Keratinocyte (primary cell): ENCODE data around the gene PLSCR4.

ENCODE experiments used
- EZH2 ChIP-seq: IDR thresholded peaks from one replicate; pipeline ENCODE4 v1.6.1; 2012; ENCODE audit warnings: inconsistent platforms, mild to moderate bottlenecking, low read length, moderate library complexity
- TF ChIP-seq, protein P1 (sequence below), 3 experiments: IDR thresholded peaks in 1 of 3; conservative IDR thresholded peaks in 1 of 3; optimal IDR thresholded peaks in 1 of 3; 2 replicates in 2 of 3; 3 replicates in 1 of 3; pipeline versions ENCODE3 to v1.5.1; 2011; ENCODE audit warnings: low read length in 3 of 3, mild to moderate bottlenecking in 3 of 3, moderate library complexity in 2 of 3, control low read depth in 1 of 3, inconsistent platforms in 1 of 3; ENCODE audit not compliant: insufficient read depth in 2 of 3; ENCODE audit errors: extremely low read depth in 1 of 3

DNA sequence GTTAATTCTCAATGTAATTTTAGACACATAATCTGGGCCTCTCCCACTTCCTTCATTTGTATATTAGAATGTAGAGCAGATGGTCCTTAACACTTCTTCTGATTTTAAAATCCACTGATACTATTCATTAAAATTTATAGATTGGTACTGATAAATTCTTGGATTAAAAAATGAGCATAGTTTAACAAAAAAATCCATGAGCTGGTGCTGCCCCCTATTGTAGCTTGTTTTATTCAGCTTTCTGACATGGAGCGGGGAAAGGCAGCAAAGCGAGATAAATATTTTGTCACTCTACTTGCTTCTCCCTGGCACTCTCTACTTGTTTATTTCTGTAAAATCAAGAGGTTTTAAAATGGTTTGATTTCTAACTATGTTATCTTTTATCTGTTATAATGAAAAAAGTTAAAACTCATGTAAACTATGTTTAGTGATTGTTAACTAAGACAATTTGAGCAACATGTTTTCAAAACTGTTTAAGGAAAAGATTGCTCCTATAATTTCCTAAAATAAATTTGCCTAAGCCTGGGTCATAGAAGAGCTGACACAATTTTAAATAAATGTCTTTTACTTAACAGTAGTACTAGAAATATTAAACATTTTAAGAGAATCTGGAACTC lies 63.5 kb downstream of the PLSCR4 start:
- TF ChIP-seq EZH2: no peak
- TF ChIP-seq, protein P1, sequence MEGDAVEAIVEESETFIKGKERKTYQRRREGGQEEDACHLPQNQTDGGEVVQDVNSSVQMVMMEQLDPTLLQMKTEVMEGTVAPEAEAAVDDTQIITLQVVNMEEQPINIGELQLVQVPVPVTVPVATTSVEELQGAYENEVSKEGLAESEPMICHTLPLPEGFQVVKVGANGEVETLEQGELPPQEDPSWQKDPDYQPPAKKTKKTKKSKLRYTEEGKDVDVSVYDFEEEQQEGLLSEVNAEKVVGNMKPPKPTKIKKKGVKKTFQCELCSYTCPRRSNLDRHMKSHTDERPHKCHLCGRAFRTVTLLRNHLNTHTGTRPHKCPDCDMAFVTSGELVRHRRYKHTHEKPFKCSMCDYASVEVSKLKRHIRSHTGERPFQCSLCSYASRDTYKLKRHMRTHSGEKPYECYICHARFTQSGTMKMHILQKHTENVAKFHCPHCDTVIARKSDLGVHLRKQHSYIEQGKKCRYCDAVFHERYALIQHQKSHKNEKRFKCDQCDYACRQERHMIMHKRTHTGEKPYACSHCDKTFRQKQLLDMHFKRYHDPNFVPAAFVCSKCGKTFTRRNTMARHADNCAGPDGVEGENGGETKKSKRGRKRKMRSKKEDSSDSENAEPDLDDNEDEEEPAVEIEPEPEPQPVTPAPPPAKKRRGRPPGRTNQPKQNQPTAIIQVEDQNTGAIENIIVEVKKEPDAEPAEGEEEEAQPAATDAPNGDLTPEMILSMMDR (optimal IDR thresholded peaks at IDR 0.05 in 1 of 3, IDR thresholded peaks at IDR 0.05 in 1 of 3, conservative IDR thresholded peaks at IDR 0.05 in 1 of 3; ENCODE audit: extremely low read depth in 1 of 3, insufficient read depth in 2 of 3, low read length in 3 of 3): peak; percentile 48 to 55 (median 48)
